ENCODE data around the gene ARHGEF2. TPM values are rescaled to one million over a fixed set of nuclear protein-coding genes. Genes with fewer than 3 reads are reported as not detected.

ARHGEF2 gene
- total and polyA plus RNA-seq, 2 of the 13 experiments (the other 11 are each of a cell fraction or from before 2014, with no cell fraction given): 16.1 to 32.1 TPM

- no peak; the same call in 1 of the 2 replicates for TF ChIP-seq ARID4A (CRISPR knock-in tag; IDR thresholded peaks at IDR 0.05; ENCODE audit: borderline replicate concordance)
- no peak for TF ChIP-seq ZNF891 (CRISPR knock-in tag; IDR thresholded peaks at IDR 0.05)
- TF ChIP-seq ZKSCAN8 (CRISPR knock-in tag; IDR thresholded peaks at IDR 0.05; ENCODE audit: borderline replicate concordance): no peak
- peak; percentile 42; the same call in 1 of the 2 replicates for TF ChIP-seq TFE3 (CRISPR knock-in tag; IDR thresholded peaks at IDR 0.05)
- TF ChIP-seq ZFP36L1 (CRISPR knock-in tag; IDR thresholded peaks at IDR 0.05): no peak
- TF ChIP-seq ZNF589 (CRISPR knock-in tag; conservative IDR thresholded peaks at IDR 0.05): no peak
- no peak for TF ChIP-seq NBN (conservative IDR thresholded peaks at IDR 0.05)
- TF ChIP-seq, protein P1, sequence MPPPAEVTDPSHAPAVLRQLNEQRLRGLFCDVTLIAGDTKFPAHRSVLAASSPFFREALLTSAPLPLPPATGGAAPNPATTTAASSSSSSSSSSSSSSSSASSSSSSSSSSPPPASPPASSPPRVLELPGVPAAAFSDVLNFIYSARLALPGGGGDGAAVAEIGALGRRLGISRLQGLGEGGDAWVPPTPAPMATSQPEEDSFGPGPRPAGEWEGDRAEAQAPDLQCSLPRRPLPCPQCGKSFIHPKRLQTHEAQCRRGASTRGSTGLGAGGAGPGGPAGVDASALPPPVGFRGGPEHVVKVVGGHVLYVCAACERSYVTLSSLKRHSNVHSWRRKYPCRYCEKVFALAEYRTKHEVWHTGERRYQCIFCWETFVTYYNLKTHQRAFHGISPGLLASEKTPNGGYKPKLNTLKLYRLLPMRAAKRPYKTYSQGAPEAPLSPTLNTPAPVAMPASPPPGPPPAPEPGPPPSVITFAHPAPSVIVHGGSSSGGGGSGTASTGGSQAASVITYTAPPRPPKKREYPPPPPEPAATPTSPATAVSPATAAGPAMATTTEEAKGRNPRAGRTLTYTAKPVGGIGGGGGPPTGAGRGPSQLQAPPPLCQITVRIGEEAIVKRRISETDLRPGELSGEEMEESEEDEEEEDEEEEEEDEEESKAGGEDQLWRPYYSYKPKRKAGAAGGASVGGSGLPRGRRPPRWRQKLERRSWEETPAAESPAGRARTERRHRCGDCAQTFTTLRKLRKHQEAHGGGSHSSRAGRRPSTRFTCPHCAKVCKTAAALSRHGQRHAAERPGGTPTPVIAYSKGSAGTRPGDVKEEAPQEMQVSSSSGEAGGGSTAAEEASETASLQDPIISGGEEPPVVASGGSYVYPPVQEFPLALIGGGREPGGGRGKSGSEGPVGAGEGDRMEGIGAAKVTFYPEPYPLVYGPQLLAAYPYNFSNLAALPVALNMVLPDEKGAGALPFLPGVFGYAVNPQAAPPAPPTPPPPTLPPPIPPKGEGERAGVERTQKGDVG (CRISPR knock-in tag; IDR thresholded peaks at IDR 0.05; ENCODE audit: borderline replicate concordance): no peak
- no peak for TF ChIP-seq GABPA (IDR thresholded peaks at IDR 0.05; ENCODE audit: low read depth, low read length)
- TF ChIP-seq GABPA (CRISPR knock-in tag; IDR thresholded peaks at IDR 0.05; ENCODE audit: low read depth): peak; percentile 73
- peak; percentile 76; the same call in 1 of the 2 replicates for TF ChIP-seq SP4 (CRISPR knock-in tag; IDR thresholded peaks at IDR 0.05)
- no peak for TF ChIP-seq ZNF549 (CRISPR knock-in tag; IDR thresholded peaks at IDR 0.05)
- peak; percentile 37; the same call in 1 of the 2 replicates for TF ChIP-seq ZFX (CRISPR knock-in tag; IDR thresholded peaks at IDR 0.05; ENCODE audit: low read depth)
- no peak for TF ChIP-seq KDM4B (CRISPR knock-in tag; IDR thresholded peaks at IDR 0.05)
- TF ChIP-seq ATM (IDR thresholded peaks at IDR 0.05; ENCODE audit: borderline replicate concordance): no peak
- TF ChIP-seq ZNF564 (CRISPR knock-in tag; IDR thresholded peaks at IDR 0.05): no peak
- peak; percentile 47 for TF ChIP-seq ZMYM4 (CRISPR knock-in tag; IDR thresholded peaks at IDR 0.05)
- no peak for TF ChIP-seq ATAD3A (CRISPR knock-in tag; IDR thresholded peaks at IDR 0.05)
- TF ChIP-seq PHF21A (CRISPR knock-in tag; IDR thresholded peaks at IDR 0.05): no peak
- TF ChIP-seq PRMT3 (CRISPR knock-in tag; IDR thresholded peaks at IDR 0.05; ENCODE audit: borderline replicate concordance, low read depth): no peak
- no peak for TF ChIP-seq ZNF720 (CRISPR knock-in tag; IDR thresholded peaks at IDR 0.05)
Observed at GRCh38 chr1:155911156-155912055, 66.9 kb downstream of the ARHGEF2 start, which contains the start of gene RIT1 (continued).

All from HepG2 (cell line).